PC-9 (cell line): ENCODE data around the gene TTC1. TPM values are rescaled to one million over a fixed set of nuclear protein-coding genes. Genes with fewer than 3 reads are reported as not detected.

Source experiments
- BruUV-seq: library from RNA; stranded (reverse); fragments of 400-500 nt; replicated peaks from 2 replicates; lab custom pipeline; 2021; lab: Mats Ljungman, UMichigan
- CTCF ChIA-PET: fragments of 300-600 bp; sonication (Branson Sonifier 250); formaldehyde crosslinking; loops from one replicate; lab custom pipeline; 2022; ENCODE audit warnings: antibody characterized with exemption; lab: Charles Lee
- POLR2A ChIA-PET: fragments of 300-600 bp; sonication (Branson Sonifier 250); formaldehyde crosslinking; loops from one replicate; lab custom pipeline; 2022; ENCODE audit warnings: antibody characterized with exemption; ENCODE audit not compliant: unreplicated experiment; lab: Charles Lee
- DNase-seq, 2 experiments: peaks; one replicate each; pipeline versions ENCODE4 v3.0.0 to v3.0.0-alpha.2; 2015 to 2022; ENCODE audit warnings: mixed read lengths in 1 of 2
- H2AFZ ChIP-seq: fragments of 200-600 bp; sonication (generic); 2 replicates; pipeline ENCODE4 v1.8.1; 2017; ENCODE audit warnings: antibody characterized with exemption
- H3F3A ChIP-seq: fragments of 200-600 bp; sonication (generic); 2 replicates; pipeline ENCODE4 v1.8.1; 2017; ENCODE audit warnings: antibody characterized with exemption, mild to moderate bottlenecking, low read depth; ENCODE audit not compliant: insufficient read depth
- H3K27ac ChIP-seq: fragments of 200-600 bp; sonication (generic); 2 replicates; pipeline ENCODE4 v1.6.1; 2016; ENCODE audit warnings: mixed run types
- H3K27me3 ChIP-seq: fragments of 200-600 bp; sonication (generic); 2 replicates; pipeline ENCODE4 v1.6.1; 2016; ENCODE audit warnings: low read depth, mixed run types; ENCODE audit not compliant: insufficient read depth
- H3K36me3 ChIP-seq: fragments of 200-600 bp; sonication (generic); 2 replicates; pipeline ENCODE4 v1.6.1; 2016; ENCODE audit warnings: low read depth, mixed run types
- H3K4me1 ChIP-seq: fragments of 200-600 bp; sonication (generic); replicated peaks from 2 replicates; pipeline ENCODE4 v1.6.1; 2016; ENCODE audit warnings: mixed run types; ENCODE audit not compliant: insufficient read depth
- H3K4me2 ChIP-seq: fragments of 200-600 bp; sonication (generic); 2 replicates; pipeline ENCODE4 v1.6.1; 2017; ENCODE audit warnings: mixed run types
- H3K4me3 ChIP-seq: fragments of 200-600 bp; sonication (generic); 2 replicates; pipeline ENCODE4 v1.6.1; 2016; ENCODE audit warnings: mixed run types
- H3K79me2 ChIP-seq: fragments of 200-600 bp; sonication (generic); 2 replicates; pipeline ENCODE4 v1.6.1; 2017; ENCODE audit warnings: low read depth, mixed run types
- H3K9me2 ChIP-seq: fragments of 200-600 bp; sonication (generic); 2 replicates; pipeline ENCODE4 v1.8.1; 2017; ENCODE audit warnings: mild to moderate bottlenecking; ENCODE audit not compliant: insufficient read depth
- H3K9me3 ChIP-seq: fragments of 200-600 bp; sonication (generic); 2 replicates; pipeline ENCODE4 v1.8.1; 2016; ENCODE audit warnings: low read depth; ENCODE audit not compliant: insufficient read depth
- H4K20me1 ChIP-seq: fragments of 200-600 bp; sonication (generic); 2 replicates; pipeline ENCODE4 v1.8.1; 2017; ENCODE audit not compliant: insufficient read depth
- CTCF ChIP-seq: fragments of 200-600 bp; sonication (generic); conservative IDR thresholded peaks from 2 replicates; pipeline ENCODE4 v1.6.1; 2017; ENCODE audit warnings: mixed run types, antibody characterized with exemption, mild to moderate bottlenecking, moderate library complexity
- EZH2 ChIP-seq: fragments of 200-600 bp; sonication (generic); IDR thresholded peaks from 2 replicates; pipeline ENCODE4 v1.8.0; 2017; ENCODE audit warnings: antibody characterized with exemption, low read depth
- intact Hi-C: fragments of 100-400 bp; cut with micrococcal nuclease; formaldehyde crosslinking; loops from one replicate; pipeline ENCODE4 v1.10.0; 2022; ENCODE audit not compliant: unreplicated experiment
- total RNA-seq: library from RNA; stranded (reverse); gene quantifications from 2 replicates; pipeline ENCODE4 v1.2.3, GENCODE V29; 2021

The TTC1 gene
- total RNA-seq, 1 experiment from 2014 or later: 68.5 TPM

- Histone ChIP-seq H4K20me1 (0 out of 2 replicates have a peak, but pooled peaks cover 3% of the 10 kb centered on the region), H3F3A (0 out of 2 replicates have a peak, but pooled peaks cover 13% of the 10 kb centered on the region), H2AFZ (no peak overlapping the region), H3K4me2 (no peak overlapping the region), H3K9me3 (no peaks in the 10 kb centered on the region), H3K27me3 (no peaks in the 10 kb centered on the region), H3K79me2 (peaks cover 4% of the 10 kb centered on the region; the same call in 1 of the 2 replicates), H3K4me1 (peaks cover 8% of the 10 kb centered on the region), H3K9me2 (no peaks in the 10 kb centered on the region), H3K36me3 (peaks cover 32% of the 10 kb centered on the region), H3K27ac (no peak overlapping the region; the same call in 1 of the 2 replicates), H3K4me3 (no peak overlapping the region)
- ChIA-PET POLR2A (no interaction called here), CTCF (no interaction called here)
- no TSS peak for BruUV-seq
- DNase-seq: no peak
- intact Hi-C loops: no loop called here
- TF ChIP-seq CTCF: no peak
- no peak for TF ChIP-seq EZH2
These were observed 27.3 kb downstream of the TTC1 start for GRCh38 chr5:160036243-160036642.

- CTCF ChIA-PET: no interaction called here
- no peak for TF ChIP-seq EZH2
- TF ChIP-seq CTCF: no peak
- no peaks in the 10 kb centered on the region for H3K9me2 ChIP-seq
- H3K4me2 ChIP-seq: no peak overlapping the region
- H3F3A ChIP-seq: 0 out of 2 replicates have a peak, but pooled peaks cover 15% of the 10 kb centered on the region
- no peak for DNase-seq
- H3K9me3 ChIP-seq: no peaks in the 10 kb centered on the region
- no peak overlapping the region for H2AFZ ChIP-seq
- peaks cover 31% of the 10 kb centered on the region for H3K36me3 ChIP-seq
- POLR2A ChIA-PET: no interaction called here
- H3K27me3 ChIP-seq: no peaks in the 10 kb centered on the region
- intact Hi-C loops: no loop called here
- no peak overlapping the region for H3K4me3 ChIP-seq
- H3K27ac ChIP-seq: no peak overlapping the region
- H3K4me1 ChIP-seq: peaks cover 8% of the 10 kb centered on the region
- peaks cover 4% of the 10 kb centered on the region; the same call in 1 of the 2 replicates for H3K79me2 ChIP-seq
- 0 out of 2 replicates have a peak, but pooled peaks cover under 1% of the 10 kb centered on the region for H4K20me1 ChIP-seq
- BruUV-seq: TSS peak; percentile 6
These were observed 27.9 kb downstream of the TTC1 start for GRCh38 chr5:160036884-160037283.

GRCh38 chr5:160039810-160040470 lies 31.0 kb downstream of the TTC1 start:
- peak in 1 of 2 experiments; percentile 80 for DNase-seq
- Histone ChIP-seq H3K27ac (peak overlapping the region; percentile 52), H3K4me3 (no peak overlapping the region), H3K79me2 (no peaks in the 10 kb centered on the region), H3F3A (0 out of 2 replicates have a peak, but pooled peaks cover 17% of the 10 kb centered on the region), H3K9me3 (no peaks in the 10 kb centered on the region), H4K20me1 (no peaks in the 10 kb centered on the region), H3K4me2 (no peak overlapping the region), H3K4me1 (peaks cover 8% of the 10 kb centered on the region), H3K36me3 (peaks cover 34% of the 10 kb centered on the region), H3K27me3 (no peaks in the 10 kb centered on the region), H3K9me2 (no peaks in the 10 kb centered on the region), H2AFZ (no peak overlapping the region)
- CTCF ChIA-PET: interaction anchor here (0.6 kb wide), 1 partner anchor 206 kb away, joined by 7 read pairs; no protein-coding TSS in a partner anchor
- intact Hi-C loops: no loop called here
- POLR2A ChIA-PET: no interaction called here
- BruUV-seq: no TSS peak
- no peak for TF ChIP-seq EZH2
- TF ChIP-seq CTCF: no peak
